Stimulated activated CD8-positive, alpha-beta memory T cell treated with anti-CD3 and anti-CD28 coated beads, Interleukin-2, amount 100 ng/mL, for 48 hours (primary cell): ENCODE measurements around the gene UPF3A.
"Not testable (repeated sequence)": the region's sequence is repeated elsewhere in the genome, so short reads cannot be mapped to it uniquely, and the experiment has no call there.

Experiments
- DNase-seq, 2 donors: peaks; one replicate each; pipeline ENCODE4 v3.0.0-alpha.2; 2020; ENCODE audit warnings: low read depth in 2 of 2

Gene UPF3A

GRCh38 chr13:114333881-114334280, 52.5 kb downstream of the UPF3A start:
- DNase-seq: not testable (repeated sequence)

GRCh38 chr13:114334305-114335053, 53.1 kb downstream of the UPF3A start:
- DNase-seq: no peak

GRCh38 chr13:114336457-114336856, 55.1 kb downstream of the UPF3A start:
- not testable (repeated sequence) for DNase-seq

- no peak for DNase-seq
Observed at GRCh38 chr13:114338959-114339358, 57.6 kb downstream of the UPF3A start.

GRCh38 chr13:114339857-114340534, 58.6 kb downstream of the UPF3A start:
- DNase-seq: peak in 1 of 2 donors; percentile 13

GRCh38 chr13:114341003-114341777, 59.8 kb downstream of the UPF3A start:
- DNase-seq: no peak

GRCh38 chr13:114347256-114347655, 65.9 kb downstream of the UPF3A start:
- not testable (repeated sequence) for DNase-seq

GRCh38 chr13:114352763-114353162, 71.4 kb downstream of the UPF3A start:
- peak in 1 of 2 donors; percentile 43 for DNase-seq

GRCh38 chr13:114353382-114353781, 72.0 kb downstream of the UPF3A start:
- DNase-seq: not testable (repeated sequence)
